Measurements from ENCODE around the gene CRX. TPM values are rescaled to one million over a fixed set of nuclear protein-coding genes. Genes with fewer than 3 reads are reported as not detected.

Gene CRX
- total and polyA plus RNA-seq, 2 of the 13 experiments (the other 11 are each of a cell fraction or from before 2014, with no cell fraction given) = not detected

DNA sequence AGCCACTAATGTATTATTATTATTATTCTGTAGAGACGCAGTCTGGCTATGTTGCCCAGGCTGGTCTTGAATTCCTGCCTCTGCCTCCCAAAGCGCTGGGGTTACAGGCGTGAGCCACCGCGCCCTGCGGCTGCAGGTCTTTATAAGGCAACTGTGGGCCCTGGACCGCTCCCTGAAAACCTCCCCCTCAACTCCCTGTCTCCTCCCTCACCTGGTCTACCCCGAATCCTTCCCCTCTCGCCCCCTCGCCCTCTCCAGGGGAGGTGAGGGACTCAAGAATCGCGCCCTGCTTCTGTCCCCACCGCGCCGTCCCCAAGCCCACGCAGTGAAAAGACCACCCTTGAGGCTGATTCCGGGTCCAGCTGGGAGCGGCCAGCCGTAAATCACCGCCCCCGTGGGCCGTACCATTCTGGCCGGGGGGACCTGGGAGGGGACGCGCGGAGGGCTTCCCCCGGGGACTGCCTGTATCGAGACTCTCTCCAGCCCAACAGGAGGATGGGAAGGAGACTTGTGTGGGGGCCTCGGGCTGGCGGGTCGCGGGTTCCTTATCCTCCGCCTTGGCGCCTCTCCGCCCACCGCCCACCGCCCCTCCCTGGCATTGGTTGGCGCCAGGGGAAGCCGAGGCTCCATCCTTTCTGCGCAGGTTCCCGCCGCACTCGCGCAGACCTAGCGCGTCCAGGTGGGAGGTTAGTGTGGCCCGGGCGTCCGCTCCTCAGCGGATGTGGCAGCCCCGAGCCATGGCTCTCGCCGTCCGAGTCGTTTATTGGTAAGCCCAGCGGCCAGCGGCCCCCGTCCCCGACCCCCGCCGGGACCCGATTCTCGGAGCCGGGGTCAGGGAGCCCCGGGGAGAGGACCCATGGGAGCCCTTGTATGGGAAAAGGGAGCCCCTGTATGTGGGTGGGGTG lies 43.4 kb upstream of the CRX start, which contains the start of gene SELENOW (continued):
- TF ChIP-seq, protein P1, sequence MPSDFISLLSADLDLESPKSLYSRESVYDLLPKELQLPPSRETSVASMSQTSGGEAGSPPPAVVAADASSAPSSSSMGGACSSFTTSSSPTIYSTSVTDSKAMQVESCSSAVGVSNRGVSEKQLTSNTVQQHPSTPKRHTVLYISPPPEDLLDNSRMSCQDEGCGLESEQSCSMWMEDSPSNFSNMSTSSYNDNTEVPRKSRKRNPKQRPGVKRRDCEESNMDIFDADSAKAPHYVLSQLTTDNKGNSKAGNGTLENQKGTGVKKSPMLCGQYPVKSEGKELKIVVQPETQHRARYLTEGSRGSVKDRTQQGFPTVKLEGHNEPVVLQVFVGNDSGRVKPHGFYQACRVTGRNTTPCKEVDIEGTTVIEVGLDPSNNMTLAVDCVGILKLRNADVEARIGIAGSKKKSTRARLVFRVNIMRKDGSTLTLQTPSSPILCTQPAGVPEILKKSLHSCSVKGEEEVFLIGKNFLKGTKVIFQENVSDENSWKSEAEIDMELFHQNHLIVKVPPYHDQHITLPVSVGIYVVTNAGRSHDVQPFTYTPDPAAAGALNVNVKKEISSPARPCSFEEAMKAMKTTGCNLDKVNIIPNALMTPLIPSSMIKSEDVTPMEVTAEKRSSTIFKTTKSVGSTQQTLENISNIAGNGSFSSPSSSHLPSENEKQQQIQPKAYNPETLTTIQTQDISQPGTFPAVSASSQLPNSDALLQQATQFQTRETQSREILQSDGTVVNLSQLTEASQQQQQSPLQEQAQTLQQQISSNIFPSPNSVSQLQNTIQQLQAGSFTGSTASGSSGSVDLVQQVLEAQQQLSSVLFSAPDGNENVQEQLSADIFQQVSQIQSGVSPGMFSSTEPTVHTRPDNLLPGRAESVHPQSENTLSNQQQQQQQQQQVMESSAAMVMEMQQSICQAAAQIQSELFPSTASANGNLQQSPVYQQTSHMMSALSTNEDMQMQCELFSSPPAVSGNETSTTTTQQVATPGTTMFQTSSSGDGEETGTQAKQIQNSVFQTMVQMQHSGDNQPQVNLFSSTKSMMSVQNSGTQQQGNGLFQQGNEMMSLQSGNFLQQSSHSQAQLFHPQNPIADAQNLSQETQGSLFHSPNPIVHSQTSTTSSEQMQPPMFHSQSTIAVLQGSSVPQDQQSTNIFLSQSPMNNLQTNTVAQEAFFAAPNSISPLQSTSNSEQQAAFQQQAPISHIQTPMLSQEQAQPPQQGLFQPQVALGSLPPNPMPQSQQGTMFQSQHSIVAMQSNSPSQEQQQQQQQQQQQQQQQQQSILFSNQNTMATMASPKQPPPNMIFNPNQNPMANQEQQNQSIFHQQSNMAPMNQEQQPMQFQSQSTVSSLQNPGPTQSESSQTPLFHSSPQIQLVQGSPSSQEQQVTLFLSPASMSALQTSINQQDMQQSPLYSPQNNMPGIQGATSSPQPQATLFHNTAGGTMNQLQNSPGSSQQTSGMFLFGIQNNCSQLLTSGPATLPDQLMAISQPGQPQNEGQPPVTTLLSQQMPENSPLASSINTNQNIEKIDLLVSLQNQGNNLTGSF (CRISPR knock-in tag; IDR thresholded peaks at IDR 0.05) = peak; percentile 40; the same call in 1 of the 2 replicates
- no peak for TF ChIP-seq ZNF484 (CRISPR knock-in tag; IDR thresholded peaks at IDR 0.05; ENCODE audit: borderline replicate concordance, low read depth)
- TF ChIP-seq HNRNPK (IDR thresholded peaks at IDR 0.05; ENCODE audit: low read depth, low read length, poor library complexity, severe bottlenecking) = peak; percentile 44
- no peak for TF ChIP-seq BRCA1 (CRISPR knock-in tag; IDR thresholded peaks at IDR 0.05)
- no peak for TF ChIP-seq ZSCAN9 (CRISPR knock-in tag; IDR thresholded peaks at IDR 0.05; ENCODE audit: borderline replicate concordance)
- TF ChIP-seq, protein P2, sequence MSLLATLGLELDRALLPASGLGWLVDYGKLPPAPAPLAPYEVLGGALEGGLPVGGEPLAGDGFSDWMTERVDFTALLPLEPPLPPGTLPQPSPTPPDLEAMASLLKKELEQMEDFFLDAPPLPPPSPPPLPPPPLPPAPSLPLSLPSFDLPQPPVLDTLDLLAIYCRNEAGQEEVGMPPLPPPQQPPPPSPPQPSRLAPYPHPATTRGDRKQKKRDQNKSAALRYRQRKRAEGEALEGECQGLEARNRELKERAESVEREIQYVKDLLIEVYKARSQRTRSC (CRISPR knock-in tag; IDR thresholded peaks at IDR 0.05; ENCODE audit: low read depth) = no peak
- TF ChIP-seq ZNF333 (CRISPR knock-in tag; IDR thresholded peaks at IDR 0.05; ENCODE audit: borderline replicate concordance) = peak; percentile 12; the same call in 1 of the 2 replicates
- TF ChIP-seq ZNF282 (IDR thresholded peaks at IDR 0.05; ENCODE audit: partially characterized antibody) = no peak
- no peak for TF ChIP-seq HMG20A (CRISPR knock-in tag; IDR thresholded peaks at IDR 0.05; ENCODE audit: borderline replicate concordance)
- TF ChIP-seq, protein P3, sequence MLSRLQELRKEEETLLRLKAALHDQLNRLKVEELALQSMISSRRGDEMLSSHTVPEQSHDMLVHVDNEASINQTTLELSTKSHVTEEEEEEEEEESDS (CRISPR knock-in tag; IDR thresholded peaks at IDR 0.05; ENCODE audit: borderline replicate concordance) = no peak
- no peak for TF ChIP-seq RCOR2 (CRISPR knock-in tag; IDR thresholded peaks at IDR 0.05)
- TF ChIP-seq, protein P4, sequence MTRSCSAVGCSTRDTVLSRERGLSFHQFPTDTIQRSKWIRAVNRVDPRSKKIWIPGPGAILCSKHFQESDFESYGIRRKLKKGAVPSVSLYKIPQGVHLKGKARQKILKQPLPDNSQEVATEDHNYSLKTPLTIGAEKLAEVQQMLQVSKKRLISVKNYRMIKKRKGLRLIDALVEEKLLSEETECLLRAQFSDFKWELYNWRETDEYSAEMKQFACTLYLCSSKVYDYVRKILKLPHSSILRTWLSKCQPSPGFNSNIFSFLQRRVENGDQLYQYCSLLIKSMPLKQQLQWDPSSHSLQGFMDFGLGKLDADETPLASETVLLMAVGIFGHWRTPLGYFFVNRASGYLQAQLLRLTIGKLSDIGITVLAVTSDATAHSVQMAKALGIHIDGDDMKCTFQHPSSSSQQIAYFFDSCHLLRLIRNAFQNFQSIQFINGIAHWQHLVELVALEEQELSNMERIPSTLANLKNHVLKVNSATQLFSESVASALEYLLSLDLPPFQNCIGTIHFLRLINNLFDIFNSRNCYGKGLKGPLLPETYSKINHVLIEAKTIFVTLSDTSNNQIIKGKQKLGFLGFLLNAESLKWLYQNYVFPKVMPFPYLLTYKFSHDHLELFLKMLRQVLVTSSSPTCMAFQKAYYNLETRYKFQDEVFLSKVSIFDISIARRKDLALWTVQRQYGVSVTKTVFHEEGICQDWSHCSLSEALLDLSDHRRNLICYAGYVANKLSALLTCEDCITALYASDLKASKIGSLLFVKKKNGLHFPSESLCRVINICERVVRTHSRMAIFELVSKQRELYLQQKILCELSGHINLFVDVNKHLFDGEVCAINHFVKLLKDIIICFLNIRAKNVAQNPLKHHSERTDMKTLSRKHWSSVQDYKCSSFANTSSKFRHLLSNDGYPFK (CRISPR knock-in tag; IDR thresholded peaks at IDR 0.05; ENCODE audit: borderline replicate concordance) = 0 out of 2 replicates have a peak, but pooled peaks have one; percentile 46
- peak; percentile 63; the same call in 1 of the 2 replicates for TF ChIP-seq ZSCAN21 (CRISPR knock-in tag; IDR thresholded peaks at IDR 0.05; ENCODE audit: borderline replicate concordance)
- 0 out of 2 replicates have a peak, but pooled peaks have one; percentile 66 for TF ChIP-seq FOXM1 (CRISPR knock-in tag; IDR thresholded peaks at IDR 0.05)
- no peak for TF ChIP-seq TMF1 (CRISPR knock-in tag; IDR thresholded peaks at IDR 0.05; ENCODE audit: low read depth)
- TF ChIP-seq, protein P5, sequence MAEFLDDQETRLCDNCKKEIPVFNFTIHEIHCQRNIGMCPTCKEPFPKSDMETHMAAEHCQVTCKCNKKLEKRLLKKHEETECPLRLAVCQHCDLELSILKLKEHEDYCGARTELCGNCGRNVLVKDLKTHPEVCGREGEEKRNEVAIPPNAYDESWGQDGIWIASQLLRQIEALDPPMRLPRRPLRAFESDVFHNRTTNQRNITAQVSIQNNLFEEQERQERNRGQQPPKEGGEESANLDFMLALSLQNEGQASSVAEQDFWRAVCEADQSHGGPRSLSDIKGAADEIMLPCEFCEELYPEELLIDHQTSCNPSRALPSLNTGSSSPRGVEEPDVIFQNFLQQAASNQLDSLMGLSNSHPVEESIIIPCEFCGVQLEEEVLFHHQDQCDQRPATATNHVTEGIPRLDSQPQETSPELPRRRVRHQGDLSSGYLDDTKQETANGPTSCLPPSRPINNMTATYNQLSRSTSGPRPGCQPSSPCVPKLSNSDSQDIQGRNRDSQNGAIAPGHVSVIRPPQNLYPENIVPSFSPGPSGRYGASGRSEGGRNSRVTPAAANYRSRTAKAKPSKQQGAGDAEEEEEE (CRISPR knock-in tag; IDR thresholded peaks at IDR 0.05; ENCODE audit: borderline replicate concordance) = no peak
- TF ChIP-seq SYNCRIP (IDR thresholded peaks at IDR 0.05; ENCODE audit: insufficient read depth, low read depth, low read length) = no peak

All from HepG2 (cell line).